Amygdala (tissue), 56 donors: ENCODE data around the gene PSME2.

Experiments used
- DNase-seq, 56 donors: peaks; one replicate each; lab custom pipeline; 2025; lab: John Stamatoyannopoulos, UW

The PSME2 gene, protein sequence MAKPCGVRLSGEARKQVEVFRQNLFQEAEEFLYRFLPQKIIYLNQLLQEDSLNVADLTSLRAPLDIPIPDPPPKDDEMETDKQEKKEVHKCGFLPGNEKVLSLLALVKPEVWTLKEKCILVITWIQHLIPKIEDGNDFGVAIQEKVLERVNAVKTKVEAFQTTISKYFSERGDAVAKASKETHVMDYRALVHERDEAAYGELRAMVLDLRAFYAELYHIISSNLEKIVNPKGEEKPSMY

DNA sequence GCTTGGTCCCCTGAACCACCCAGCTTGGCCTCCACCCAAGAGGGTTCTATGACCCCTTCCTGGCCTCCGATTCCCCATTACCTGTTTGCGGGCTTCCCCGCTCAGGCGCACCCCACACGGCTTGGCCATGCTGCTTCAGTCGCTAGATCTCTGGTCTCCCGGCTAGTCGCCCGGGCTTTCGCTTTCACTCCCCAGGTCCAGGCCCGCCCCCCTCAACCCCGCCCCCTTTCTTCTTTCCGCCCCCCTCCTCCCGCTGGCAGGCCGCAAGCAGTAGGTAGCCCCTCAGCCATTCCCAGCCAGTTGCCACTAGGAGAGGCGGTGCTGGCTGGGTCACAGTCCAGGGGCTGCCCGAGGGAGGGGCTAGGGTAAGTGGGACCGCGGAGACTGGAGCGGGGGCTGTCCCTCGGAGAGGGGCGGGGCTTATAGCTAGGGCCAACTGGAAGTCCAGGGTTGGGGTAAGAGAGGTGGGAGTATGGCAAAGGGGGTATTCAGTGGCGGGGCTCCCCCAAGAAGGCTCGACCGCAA, at the start of gene PSME2:
TSS of gene PSME2 (minus strand) at position 158 of the 525 bp plus-strand sequence. CDS start at position 129, 29 bp downstream.
- DNase-seq, result peak in 55 of 56 donors; percentile 48 to 92 (median 82)

GRCh38 chr14:24195186-24196070, 49.0 kb upstream of the PSME2 start, which contains the start of gene TM9SF1:
Gene TM9SF1, minus strand, starts transcription at chr14:24195441. Its CDS starts 422 bp downstream, at chr14:24195019.
- DNase-seq, result peak; percentile 17 to 88 (median 74)

GRCh38 chr14:24194873-24195185, 48.4 kb upstream of the PSME2 start:
- no peak for DNase-seq

DNA sequence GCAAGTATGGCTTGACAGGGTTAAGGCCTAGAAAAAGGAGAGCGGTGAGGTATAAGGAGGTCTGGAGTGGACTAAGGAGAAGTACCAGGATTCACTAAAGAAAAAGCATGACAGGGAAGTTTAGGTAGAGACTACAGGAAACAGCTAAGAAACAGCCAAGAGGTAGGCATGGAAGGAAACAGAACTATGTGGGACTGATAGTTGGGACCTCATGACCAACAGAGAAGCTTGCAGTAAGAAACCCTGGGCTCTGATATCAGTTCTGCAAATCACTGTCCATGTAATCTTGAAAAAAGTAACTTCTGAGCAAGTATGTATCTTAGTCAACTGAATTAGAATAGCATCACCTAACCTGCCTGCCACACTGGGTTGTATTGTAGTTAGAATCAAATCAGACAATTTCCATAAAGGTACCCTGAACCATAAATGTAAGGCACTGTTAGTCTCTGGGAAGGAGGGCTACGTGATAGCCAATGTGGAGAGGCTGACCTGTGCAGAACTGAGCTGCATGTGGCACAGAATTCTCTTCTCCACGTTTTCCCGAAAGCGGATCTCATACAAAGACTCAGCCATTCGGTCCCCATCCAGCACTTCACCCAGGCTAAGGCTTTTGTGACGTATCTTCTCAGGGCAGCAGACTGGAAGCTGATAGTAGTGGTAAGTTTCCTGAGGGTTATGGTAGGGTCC, 47.9 kb upstream of the PSME2 start:
- no peak for DNase-seq

DNA sequence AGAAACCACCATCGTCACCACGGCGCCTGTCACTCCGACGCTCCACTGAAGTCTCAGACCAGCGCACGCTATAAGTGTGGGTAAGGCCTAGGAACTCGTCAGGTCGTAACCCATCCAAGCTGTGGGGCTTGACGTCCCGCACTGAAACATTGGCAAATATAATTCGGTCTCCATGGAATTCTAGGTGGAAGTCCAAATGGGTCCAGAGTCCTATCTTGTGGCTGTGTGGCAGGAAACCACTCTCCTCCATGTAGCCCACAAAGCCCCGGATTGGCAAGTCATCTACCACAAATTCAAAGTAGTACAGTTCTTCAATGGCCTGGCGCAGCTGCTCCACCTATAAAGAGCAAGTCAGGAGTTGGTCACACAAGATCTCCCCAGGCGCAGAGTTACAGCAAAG, 46.5 kb upstream of the PSME2 start:
- no peak for DNase-seq

GRCh38 chr14:24190416-24190815, 44.0 kb upstream of the PSME2 start:
- DNase-seq, result no peak

GRCh38 chr14:24189460-24189859, 43.0 kb upstream of the PSME2 start:
- no peak for DNase-seq

- no peak for DNase-seq
These were observed 42.6 kb upstream of the PSME2 start for GRCh38 chr14:24189059-24189375.

DNA sequence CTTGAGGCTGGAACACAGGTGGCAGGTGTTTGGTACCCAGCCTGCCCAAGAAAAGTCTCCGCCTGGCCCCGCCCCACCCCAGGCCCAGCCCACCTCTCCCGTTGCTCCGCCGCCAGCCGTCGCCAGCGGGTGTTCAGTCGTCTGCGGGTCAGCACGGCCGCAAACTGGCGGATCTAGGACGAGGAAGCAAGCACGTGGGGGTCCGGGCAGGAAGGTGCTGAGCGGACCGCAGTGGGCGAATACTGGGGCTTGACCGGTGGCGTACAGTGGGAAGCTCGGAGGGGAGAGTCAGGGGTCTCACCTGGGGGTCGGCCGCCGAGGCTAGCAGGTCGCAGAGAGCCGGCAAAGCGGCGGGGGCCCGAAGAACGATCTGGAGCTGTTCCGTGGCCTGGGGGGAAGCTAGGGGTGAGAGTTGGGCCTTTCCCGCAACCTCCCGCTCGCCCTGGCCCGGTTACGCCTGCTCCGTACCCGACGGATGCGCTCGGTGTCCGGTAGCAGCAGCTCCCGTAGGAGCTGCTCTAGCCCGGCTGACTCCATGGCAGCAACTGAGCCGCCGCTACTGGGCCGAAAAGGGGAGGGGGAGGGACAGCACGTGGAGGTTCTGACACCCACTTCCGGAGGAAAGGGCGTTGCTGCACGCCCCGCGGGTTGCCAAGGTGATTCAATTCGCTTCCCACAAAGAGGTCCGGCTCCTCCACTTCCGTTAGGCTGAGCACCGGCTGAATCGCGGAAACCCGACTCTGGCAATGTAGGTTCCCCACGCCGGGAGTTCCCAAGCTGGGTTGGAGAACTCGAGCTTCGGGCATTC, 42.0 kb upstream of the PSME2 start, which contains the start of gene IPO4:
TSS of gene IPO4 (minus strand) at position 566 of the 808 bp plus-strand sequence. CDS start at position 537, 29 bp downstream.
- peak; percentile 68 to 97 (median 93) for DNase-seq

GRCh38 chr14:24187539-24187915, 41.1 kb upstream of the PSME2 start:
- DNase-seq, result no peak

DNA sequence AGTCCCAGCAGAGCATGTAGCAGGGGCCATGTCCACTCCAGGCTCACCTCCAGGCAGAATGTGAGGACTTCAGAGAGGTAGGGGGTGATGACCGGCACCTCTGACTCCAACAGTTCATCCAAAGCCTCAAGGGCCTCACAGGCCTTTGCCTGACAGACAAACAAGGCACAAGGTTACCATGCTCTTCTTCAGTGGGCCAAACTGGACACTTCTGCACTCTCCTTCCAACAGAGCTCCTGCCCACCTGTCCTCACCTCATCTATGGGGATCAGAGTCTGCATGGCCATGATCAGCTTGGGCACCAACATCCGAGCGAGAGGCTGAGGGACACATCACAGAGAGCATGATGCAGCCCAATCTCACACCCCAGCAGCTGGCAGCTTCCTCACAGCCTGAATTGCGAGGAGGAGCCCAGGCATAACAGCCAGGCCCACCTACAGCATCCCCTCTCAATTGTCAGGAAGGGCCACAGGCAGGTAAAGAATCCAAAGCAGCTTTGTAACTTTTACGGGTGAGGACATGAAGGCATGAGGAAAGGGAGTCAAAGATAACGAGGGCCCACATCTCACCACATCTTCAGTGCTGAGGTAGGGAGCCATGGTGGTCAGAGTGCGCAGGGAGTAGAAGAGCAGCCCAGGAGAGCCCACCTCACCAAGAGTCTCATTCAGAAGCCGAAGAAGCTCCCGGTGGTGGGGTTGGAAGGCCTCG, 40.6 kb upstream of the PSME2 start:
- DNase-seq, result no peak

- DNase-seq, result no peak
These were observed 39.3 kb upstream of the PSME2 start for GRCh38 chr14:24185741-24186140.

DNA sequence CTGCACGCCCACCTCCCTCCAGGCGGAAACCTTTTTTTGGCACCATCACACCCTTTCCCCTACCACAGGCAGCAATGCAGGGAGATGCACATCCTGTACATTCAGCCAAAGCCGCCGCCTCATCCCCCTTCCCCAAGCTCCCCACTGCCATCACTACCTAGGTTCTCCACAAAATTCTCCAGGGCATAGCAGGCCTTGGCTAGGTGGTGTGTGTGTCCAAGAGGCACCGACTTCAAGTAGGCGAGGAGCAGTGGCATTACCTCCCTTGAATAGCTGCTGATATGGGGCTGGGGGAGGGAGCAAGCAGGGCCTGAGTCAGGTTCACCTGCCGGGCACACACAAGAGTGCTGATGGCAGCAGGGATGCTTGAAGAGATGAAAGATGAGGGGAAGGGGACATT, 38.6 kb upstream of the PSME2 start:
- no peak for DNase-seq

- DNase-seq, result no peak
These were observed 37.9 kb upstream of the PSME2 start for GRCh38 chr14:24184104-24184970.

- DNase-seq, result no peak
These were observed 36.6 kb upstream of the PSME2 start for GRCh38 chr14:24183014-24183481.

DNA sequence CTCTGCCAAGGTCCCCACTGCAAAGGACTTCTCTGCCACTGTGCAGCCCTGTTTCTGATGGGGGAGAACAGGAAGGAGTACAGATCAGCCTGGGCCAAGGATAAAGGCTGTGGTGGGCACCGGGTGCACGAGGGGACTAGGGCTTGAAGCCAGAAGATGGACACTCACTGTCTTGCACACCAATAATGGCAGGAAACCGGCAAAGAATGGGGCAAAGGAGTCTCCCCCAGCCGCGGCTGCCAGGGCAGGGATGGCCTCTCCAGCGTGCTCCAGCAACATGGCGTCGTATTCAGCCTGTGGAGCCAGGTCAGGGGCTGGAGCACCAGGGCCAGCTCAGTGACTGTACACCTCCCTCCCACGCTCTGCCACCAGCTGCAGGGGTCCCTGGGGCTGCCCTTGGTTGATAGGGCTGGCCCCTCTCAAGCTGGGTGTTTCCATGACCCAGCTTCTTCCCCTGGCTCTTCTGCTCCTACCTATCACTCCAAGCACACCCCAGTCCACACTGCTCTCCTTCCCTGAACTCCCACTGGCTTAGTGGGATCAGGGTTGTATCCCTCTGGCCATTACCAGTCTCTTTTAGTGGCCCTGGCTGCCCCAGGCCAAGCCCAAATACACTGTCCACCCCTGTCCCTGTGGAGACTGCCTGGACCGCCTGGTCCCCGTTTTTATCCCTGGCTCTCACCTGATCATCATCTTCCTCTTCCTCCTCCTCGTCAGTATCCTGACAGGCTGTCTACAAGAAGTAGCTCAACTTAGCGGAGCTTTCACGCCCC, 35.9 kb upstream of the PSME2 start:
- no peak for DNase-seq

GRCh38 chr14:24181371-24182077, 35.1 kb upstream of the PSME2 start:
- DNase-seq, result no peak
